Gastrocnemius medialis (tissue), 4 donors: ENCODE measurements around the gene XPNPEP2.

Source experiments
- POLR2A ChIP-seq, 2 donors: fragments of 450-650 bp; IDR thresholded peaks; one replicate each; pipeline ENCODE4 v1.6.1; 2017; ENCODE audit warnings: antibody characterized with exemption in 2 of 2, mild to moderate bottlenecking in 2 of 2, moderate library complexity in 2 of 2
- TF ChIP-seq, protein P1 (sequence below), 5 experiments: fragments of 450-650 bp in 3 of 5; fragments of 200-600 bp in 2 of 5; sonication (generic) in 2 of 5; IDR thresholded peaks in 4 of 5; conservative IDR thresholded peaks in 1 of 5; 1 replicate in 4 of 5; 2 replicates in 1 of 5; pipeline ENCODE4 v1.5.1; 2016 to 2019; ENCODE audit warnings: antibody characterized with exemption in 5 of 5, mild to moderate bottlenecking in 3 of 5, moderate library complexity in 3 of 5

DNA sequence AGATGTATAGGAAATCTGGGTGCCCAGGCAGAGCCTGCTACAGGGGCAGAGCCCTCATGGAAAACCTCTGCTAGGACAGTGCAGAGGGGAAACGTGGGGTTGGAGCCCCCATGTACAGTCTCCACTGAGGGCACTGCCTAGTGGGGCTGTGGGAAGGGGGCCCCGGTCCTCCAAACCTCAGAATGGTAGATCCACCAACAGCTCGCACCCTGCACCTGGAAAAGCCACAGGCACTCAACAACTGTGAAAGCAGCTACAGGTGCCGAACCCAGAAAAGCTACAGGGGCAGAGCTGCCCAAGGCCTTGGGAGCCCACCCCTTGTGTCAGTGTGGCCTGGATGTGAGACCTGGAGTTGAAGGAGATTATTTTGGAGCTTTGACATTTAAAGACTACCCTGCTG is 5.4 kb upstream of the XPNPEP2 start:
- TF ChIP-seq, protein P1, sequence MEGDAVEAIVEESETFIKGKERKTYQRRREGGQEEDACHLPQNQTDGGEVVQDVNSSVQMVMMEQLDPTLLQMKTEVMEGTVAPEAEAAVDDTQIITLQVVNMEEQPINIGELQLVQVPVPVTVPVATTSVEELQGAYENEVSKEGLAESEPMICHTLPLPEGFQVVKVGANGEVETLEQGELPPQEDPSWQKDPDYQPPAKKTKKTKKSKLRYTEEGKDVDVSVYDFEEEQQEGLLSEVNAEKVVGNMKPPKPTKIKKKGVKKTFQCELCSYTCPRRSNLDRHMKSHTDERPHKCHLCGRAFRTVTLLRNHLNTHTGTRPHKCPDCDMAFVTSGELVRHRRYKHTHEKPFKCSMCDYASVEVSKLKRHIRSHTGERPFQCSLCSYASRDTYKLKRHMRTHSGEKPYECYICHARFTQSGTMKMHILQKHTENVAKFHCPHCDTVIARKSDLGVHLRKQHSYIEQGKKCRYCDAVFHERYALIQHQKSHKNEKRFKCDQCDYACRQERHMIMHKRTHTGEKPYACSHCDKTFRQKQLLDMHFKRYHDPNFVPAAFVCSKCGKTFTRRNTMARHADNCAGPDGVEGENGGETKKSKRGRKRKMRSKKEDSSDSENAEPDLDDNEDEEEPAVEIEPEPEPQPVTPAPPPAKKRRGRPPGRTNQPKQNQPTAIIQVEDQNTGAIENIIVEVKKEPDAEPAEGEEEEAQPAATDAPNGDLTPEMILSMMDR (IDR thresholded peaks at IDR 0.05 in 4 of 5, conservative IDR thresholded peaks at IDR 0.05 in 1 of 5): no peak
- no peak for TF ChIP-seq POLR2A (IDR thresholded peaks at IDR 0.05)
